Measurements from ENCODE around the gene RNASEH2B. TPM values are rescaled to one million over a fixed set of nuclear protein-coding genes. Genes with fewer than 3 reads are reported as not detected.

Gene RNASEH2B
- total and polyA plus RNA-seq, 9 of the 15 experiments (the other 6 are each of a cell fraction or from before 2014, with no cell fraction given) = 26.3 to 109 (median 62.5) TPM

DNA sequence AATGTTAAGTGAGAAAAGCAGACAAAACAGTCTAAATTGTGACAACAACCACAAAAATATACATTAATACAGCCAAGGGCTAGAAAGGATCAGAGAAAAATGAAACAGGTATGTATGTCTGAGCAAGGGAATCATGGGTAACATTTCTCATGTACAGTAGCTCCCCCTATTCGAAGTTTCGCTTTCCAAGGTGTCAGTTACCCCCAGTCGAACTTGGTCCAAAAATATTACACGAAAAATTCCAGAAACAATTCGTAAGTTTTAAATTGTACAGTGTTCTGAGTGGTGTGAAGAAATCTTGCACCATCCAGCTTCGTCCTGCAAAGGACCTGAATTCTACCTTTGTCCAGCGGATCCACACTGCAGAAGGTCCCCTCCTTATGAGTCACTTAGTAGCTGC is 1.8 kb upstream of the RNASEH2B start:
- Histone ChIP-seq H3K9me3 (replicated peaks; ENCODE audit: control insufficient read depth, insufficient read depth, low read depth, low read length) (no peaks in the 10 kb centered on the region), H3K9me1 (ENCODE audit: control insufficient read depth, insufficient read depth, low read length) (no peaks in the 10 kb centered on the region), H3K9ac (ENCODE audit: insufficient read depth in 1 of 2, low read depth in 2 of 2, low read length in 2 of 2) (no peak overlapping the region), H3K4me2 (ENCODE audit: insufficient read depth, low read length) (no peak overlapping the region), H3K27me3 (ENCODE audit: control insufficient read depth in 2 of 2, insufficient read depth in 2 of 2, low read length in 2 of 2) (no peaks in the 10 kb centered on the region), H3K36me3 (ENCODE audit: control insufficient read depth, insufficient read depth, low read length) (no peaks in the 10 kb centered on the region), H4K20me1 (replicated peaks; ENCODE audit: control insufficient read depth, insufficient read depth, low read length) (no peaks in the 10 kb centered on the region; the same call in 1 of the 2 replicates), H2AFZ (ENCODE audit: low read depth, low read length) (no peak overlapping the region), H3K4me3 (no peak overlapping the region), H3K27ac (ENCODE audit: extremely low read depth, low read depth, low read length) (no peak overlapping the region), H3K4me1 (replicated peaks in 1 of 2; ENCODE audit: control insufficient read depth in 2 of 2, insufficient read depth in 2 of 2, low read length in 2 of 2) (peaks cover 11 to 13% of the 10 kb centered on the region in 2 experiments), H3K79me2 (ENCODE audit: control insufficient read depth, insufficient read depth, low read length) (peaks cover 31% of the 10 kb centered on the region)
- CTCF ChIA-PET (ENCODE audit: low intra/inter-chr PET ratio) = no interaction called here
- BruUV-seq (replicated peaks) = no TSS peak
- POLR2A ChIA-PET = interaction anchor here (0.6 to 1.2 kb wide), 2 partner anchors 10 to 15 kb away, joined by 3 read pairs; no protein-coding TSS in a partner anchor
- ATAC-seq = no peak
- no peak for DNase-seq (ENCODE audit: extremely low read depth in 1 of 4, low spot score in 3 of 4)
- no peak for TF ChIP-seq MYBL2 (IDR thresholded peaks at IDR 0.05; ENCODE audit: low read depth)
- no peak for TF ChIP-seq MYBL2 (CRISPR knock-in tag; IDR thresholded peaks at IDR 0.05; ENCODE audit: borderline replicate concordance)
- no peak for TF ChIP-seq NUFIP1 (IDR thresholded peaks at IDR 0.05; ENCODE audit: partially characterized antibody)
- TF ChIP-seq HMG20A (CRISPR knock-in tag; conservative IDR thresholded peaks at IDR 0.05) = no peak
- no peak for TF ChIP-seq FOSL1 (tag; conservative IDR thresholded peaks at IDR 0.05)
- no peak for TF ChIP-seq ZKSCAN8 (CRISPR knock-in tag; IDR thresholded peaks at IDR 0.05)
- no peak for TF ChIP-seq SMARCE1 (IDR thresholded peaks at IDR 0.05)
- no peak for TF ChIP-seq RBM14 (IDR thresholded peaks at IDR 0.05; ENCODE audit: borderline replicate concordance, insufficient read depth, low read depth, low read length)
- no peak for TF ChIP-seq ZNF444 (CRISPR knock-in tag; IDR thresholded peaks at IDR 0.05)
- TF ChIP-seq ATF7 (IDR thresholded peaks at IDR 0.05) = no peak
- TF ChIP-seq SOX6 (IDR thresholded peaks at IDR 0.05) = no peak
- TF ChIP-seq FOS (IDR thresholded peaks at IDR 0.05; ENCODE audit: extremely low read depth, insufficient read length) = no peak
- TF ChIP-seq SMARCA5 (IDR thresholded peaks at IDR 0.05) = no peak
- no peak for TF ChIP-seq FOXK2 (conservative IDR thresholded peaks at IDR 0.05 in 1 of 2, IDR thresholded peaks at IDR 0.05 in 1 of 2; ENCODE audit: low read depth in 2 of 2)
- no peak for TF ChIP-seq BRF2 (IDR thresholded peaks at IDR 0.05; ENCODE audit: borderline replicate concordance, insufficient read depth, insufficient read length)
- no peak for TF ChIP-seq MAFK (IDR thresholded peaks at IDR 0.05; ENCODE audit: low read length)
- no peak for TF ChIP-seq ZBTB26 (CRISPR knock-in tag; IDR thresholded peaks at IDR 0.05)
- no peak for TF ChIP-seq ZC3H8 (IDR thresholded peaks at IDR 0.05)
- TF ChIP-seq ZNF79 (CRISPR knock-in tag; IDR thresholded peaks at IDR 0.05; ENCODE audit: low read depth) = no peak
- no peak for TF ChIP-seq ARNT (IDR thresholded peaks at IDR 0.05)
- in situ Hi-C loops (cut with MboI) = no loop called here
- whole genome bisulfite sequencing (ENCODE audit: insufficient coverage, low coverage, missing lambda C conversion rate) = 74% methylated on average over 7 of the region's 7 CpGs
- FAIRE-seq = no peak
- intact Hi-C loops (cut with micrococcal nuclease) = no loop called here

Data from K562 (cell line).